Measurements from ENCODE around the gene PGP.
A peak's percentile ranks its signal among the peaks of the same experiment; 100 is the strongest.

The PGP gene

DNA sequence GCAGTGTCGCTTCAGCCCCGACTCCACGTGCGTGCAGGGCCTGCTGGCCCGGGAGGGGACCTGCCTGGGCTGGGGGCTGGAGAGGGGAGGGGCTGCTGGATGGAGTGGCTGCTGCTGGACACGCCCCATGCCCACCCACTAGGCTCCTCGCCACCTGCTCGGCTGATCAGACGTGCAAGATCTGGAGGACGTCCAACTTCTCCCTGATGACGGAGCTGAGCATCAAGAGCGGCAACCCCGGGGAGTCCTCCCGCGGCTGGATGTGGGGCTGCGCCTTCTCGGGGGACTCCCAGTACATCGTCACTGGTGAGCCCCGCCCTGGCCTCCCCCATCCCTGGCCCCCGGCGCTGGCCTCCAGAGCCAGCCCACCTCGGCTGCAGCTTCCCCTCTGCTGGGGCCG lies 6.3 kb downstream of the PGP start:
- no peak overlapping the region for H3K27ac ChIP-seq (ENCODE audit: low read depth, low read length)

DNA sequence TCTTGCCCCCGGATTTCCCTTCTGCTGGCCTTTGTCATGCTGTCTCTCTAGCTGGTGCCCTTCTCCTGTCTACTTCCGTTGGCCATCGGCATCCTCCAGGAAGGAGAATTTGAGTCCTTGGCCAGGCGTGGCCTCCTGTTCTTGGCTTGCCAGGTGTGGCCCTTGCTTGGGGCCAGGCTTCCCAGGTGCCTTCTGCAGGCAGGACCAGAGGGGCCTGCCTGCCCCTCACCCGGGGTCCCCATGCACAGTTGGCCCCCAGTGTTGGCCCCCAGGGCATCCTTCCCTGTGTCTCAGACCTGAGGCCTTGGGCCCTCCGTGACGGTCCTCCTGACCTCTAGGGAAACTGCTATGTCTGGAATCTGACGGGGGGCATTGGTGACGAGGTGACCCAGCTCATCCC lies 6.8 kb downstream of the PGP start:
- Histone ChIP-seq H3K23ac (ENCODE audit: low read length) (no peak overlapping the region), H3K56ac (ENCODE audit: low read length) (no peak overlapping the region), H3K36me3 (ENCODE audit: control insufficient read depth, insufficient read depth, low read length) (peaks cover 6% of the 10 kb centered on the region), H3K79me1 (ENCODE audit: low read length) (peaks cover 9% of the 10 kb centered on the region), H3K4me2 (ENCODE audit: low read length) (no peak overlapping the region), H3K27ac (ENCODE audit: low read depth, low read length) (no peak overlapping the region), H3K79me2 (ENCODE audit: control insufficient read depth, insufficient read depth, low read length) (peaks cover 8% of the 10 kb centered on the region), H2BK120ac (ENCODE audit: low read depth, low read length) (no peak overlapping the region), H2BK15ac (replicated peaks; ENCODE audit: low read depth) (no peak overlapping the region), H2AK5ac (ENCODE audit: low read length) (no peak overlapping the region), H4K5ac (ENCODE audit: low read length) (no peak overlapping the region), H3K9ac (ENCODE audit: low read length) (no peak overlapping the region), H2BK5ac (ENCODE audit: low read length) (no peak overlapping the region), H3K4ac (ENCODE audit: low read depth, low read length) (no peak overlapping the region), H3K4me3 (ENCODE audit: low read length) (no peak overlapping the region), H3K27me3 (ENCODE audit: insufficient read depth, low read length, poor library complexity) (no peaks in the 10 kb centered on the region), H4K8ac (ENCODE audit: low read depth, low read length) (no peak overlapping the region), H3K4me1 (ENCODE audit: control insufficient read depth, low read depth, low read length) (peaks cover 2% of the 10 kb centered on the region), H3K18ac (ENCODE audit: low read length) (no peak overlapping the region)
- WGBS (ENCODE audit: extremely low coverage, insufficient coverage, low lambda C conversion rate), result no CpG with 5 or more reads among the region's 9 CpGs
- DNase-seq, result no peak

More for the DNA sequence above, 6.3 kb downstream of the PGP start:
- Histone ChIP-seq H3K79me1 (ENCODE audit: low read length) (peaks cover 12% of the 10 kb centered on the region), H3K36me3 (ENCODE audit: control insufficient read depth, insufficient read depth, low read length) (peaks cover 6% of the 10 kb centered on the region), H2AK5ac (ENCODE audit: low read length) (no peak overlapping the region), H3K79me2 (ENCODE audit: control insufficient read depth, insufficient read depth, low read length) (peaks cover 12% of the 10 kb centered on the region), H4K8ac (ENCODE audit: low read depth, low read length) (no peak overlapping the region), H2BK15ac (replicated peaks; ENCODE audit: low read depth) (no peak overlapping the region), H3K4me1 (ENCODE audit: control insufficient read depth, low read depth, low read length) (peaks cover 3% of the 10 kb centered on the region), H3K56ac (ENCODE audit: low read length) (no peak overlapping the region), H3K27me3 (ENCODE audit: insufficient read depth, low read length, poor library complexity) (no peaks in the 10 kb centered on the region), H3K9ac (ENCODE audit: low read length) (no peak overlapping the region), H4K5ac (ENCODE audit: low read length) (no peak overlapping the region), H3K4me2 (ENCODE audit: low read length) (no peak overlapping the region), H3K23ac (ENCODE audit: low read length) (no peak overlapping the region), H2BK5ac (ENCODE audit: low read length) (no peak overlapping the region), H3K18ac (ENCODE audit: low read length) (no peak overlapping the region), H3K4ac (ENCODE audit: low read depth, low read length) (no peak overlapping the region), H3K4me3 (ENCODE audit: low read length) (no peak overlapping the region), H2BK120ac (ENCODE audit: low read depth, low read length) (no peak overlapping the region)
- WGBS (ENCODE audit: extremely low coverage, insufficient coverage, low lambda C conversion rate), result no CpG with 5 or more reads among the region's 23 CpGs
- DNase-seq, result no peak

DNA sequence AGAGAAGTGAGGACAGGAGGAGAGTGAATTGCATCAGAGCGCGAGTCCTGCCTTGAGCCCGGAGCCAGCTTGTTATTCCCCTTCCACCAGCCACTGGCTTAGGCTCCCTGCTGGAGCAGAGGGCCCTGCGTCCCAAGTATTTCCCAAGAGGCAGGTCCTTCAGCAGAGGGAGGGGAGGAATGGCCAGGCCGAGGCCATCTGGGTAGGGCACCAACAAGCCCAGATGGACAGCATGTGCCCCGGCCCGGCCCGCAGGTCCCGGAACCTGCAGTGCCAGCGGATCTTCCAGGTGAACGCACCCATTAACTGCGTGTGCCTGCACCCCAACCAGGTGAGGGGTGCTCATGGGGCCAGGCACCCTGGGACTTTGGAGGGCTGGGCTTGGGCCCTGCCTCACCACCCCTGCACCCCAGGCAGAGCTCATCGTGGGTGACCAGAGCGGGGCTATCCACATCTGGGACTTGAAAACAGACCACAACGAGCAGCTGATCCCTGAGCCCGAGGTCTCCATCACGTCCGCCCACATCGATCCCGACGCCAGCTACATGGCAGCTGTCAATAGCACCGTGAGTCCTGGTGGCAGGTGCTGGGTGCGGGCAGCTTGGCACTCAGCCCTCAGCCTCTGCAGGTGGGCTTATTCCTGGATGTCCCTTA lies 7.7 kb downstream of the PGP start:
- H3K23ac ChIP-seq (ENCODE audit: low read length), result no peak overlapping the region
- H2BK15ac ChIP-seq (replicated peaks; ENCODE audit: low read depth), result no peak overlapping the region
- no peak overlapping the region for H4K8ac ChIP-seq (ENCODE audit: low read depth, low read length)
- H3K79me1 ChIP-seq (ENCODE audit: low read length), result peaks cover 3% of the 10 kb centered on the region
- H3K4me3 ChIP-seq (ENCODE audit: low read length), result no peak overlapping the region
- H2BK120ac ChIP-seq (ENCODE audit: low read depth, low read length), result no peak overlapping the region
- no peak overlapping the region for H3K18ac ChIP-seq (ENCODE audit: low read length)
- no peak overlapping the region for H4K5ac ChIP-seq (ENCODE audit: low read length)
- H3K56ac ChIP-seq (ENCODE audit: low read length), result no peak overlapping the region
- no peak overlapping the region for H3K9ac ChIP-seq (ENCODE audit: low read length)
- WGBS (ENCODE audit: extremely low coverage, insufficient coverage, low lambda C conversion rate), result no CpG with 5 or more reads among the region's 23 CpGs
- H3K4me2 ChIP-seq (ENCODE audit: low read length), result no peak overlapping the region
- peak; percentile 39 for DNase-seq
- H3K4me1 ChIP-seq (ENCODE audit: control insufficient read depth, low read depth, low read length), result no peaks in the 10 kb centered on the region
- H2BK5ac ChIP-seq (ENCODE audit: low read length), result no peak overlapping the region
- H3K36me3 ChIP-seq (ENCODE audit: control insufficient read depth, insufficient read depth, low read length), result peaks cover 3% of the 10 kb centered on the region
- no peak overlapping the region for H2AK5ac ChIP-seq (ENCODE audit: low read length)
- no peak overlapping the region for H3K27ac ChIP-seq (ENCODE audit: low read depth, low read length)
- no peaks in the 10 kb centered on the region for H3K27me3 ChIP-seq (ENCODE audit: insufficient read depth, low read length, poor library complexity)
- no peak overlapping the region for H3K4ac ChIP-seq (ENCODE audit: low read depth, low read length)
- no peaks in the 10 kb centered on the region for H3K79me2 ChIP-seq (ENCODE audit: control insufficient read depth, insufficient read depth, low read length)

GRCh38 chr16:2206420-2206779 lies 8.2 kb downstream of the PGP start:
- Histone ChIP-seq H2AK5ac (ENCODE audit: low read length) (no peak overlapping the region), H3K79me1 (ENCODE audit: low read length) (peaks cover 3% of the 10 kb centered on the region), H3K4me1 (ENCODE audit: control insufficient read depth, low read depth, low read length) (no peaks in the 10 kb centered on the region), H3K56ac (ENCODE audit: low read length) (peak overlapping the region; percentile 100), H3K4me2 (ENCODE audit: low read length) (peak overlapping the region; percentile 92), H3K36me3 (ENCODE audit: control insufficient read depth, insufficient read depth, low read length) (peaks cover 3% of the 10 kb centered on the region), H3K9ac (ENCODE audit: low read length) (peak overlapping the region; percentile 91), H3K4me3 (ENCODE audit: low read length) (no peak overlapping the region), H3K27me3 (ENCODE audit: insufficient read depth, low read length, poor library complexity) (no peaks in the 10 kb centered on the region), H2BK15ac (replicated peaks; ENCODE audit: low read depth) (no peak overlapping the region), H3K79me2 (ENCODE audit: control insufficient read depth, insufficient read depth, low read length) (no peaks in the 10 kb centered on the region), H3K23ac (ENCODE audit: low read length) (no peak overlapping the region), H3K27ac (ENCODE audit: low read depth, low read length) (no peak overlapping the region), H4K8ac (ENCODE audit: low read depth, low read length) (no peak overlapping the region), H4K5ac (ENCODE audit: low read length) (no peak overlapping the region), H3K4ac (ENCODE audit: low read depth, low read length) (no peak overlapping the region), H2BK120ac (ENCODE audit: low read depth, low read length) (no peak overlapping the region), H3K18ac (ENCODE audit: low read length) (no peak overlapping the region), H2BK5ac (ENCODE audit: low read length) (no peak overlapping the region)
- WGBS (ENCODE audit: extremely low coverage, insufficient coverage, low lambda C conversion rate), result no CpG with 5 or more reads among the region's 18 CpGs
- no peak for DNase-seq

DNA sequence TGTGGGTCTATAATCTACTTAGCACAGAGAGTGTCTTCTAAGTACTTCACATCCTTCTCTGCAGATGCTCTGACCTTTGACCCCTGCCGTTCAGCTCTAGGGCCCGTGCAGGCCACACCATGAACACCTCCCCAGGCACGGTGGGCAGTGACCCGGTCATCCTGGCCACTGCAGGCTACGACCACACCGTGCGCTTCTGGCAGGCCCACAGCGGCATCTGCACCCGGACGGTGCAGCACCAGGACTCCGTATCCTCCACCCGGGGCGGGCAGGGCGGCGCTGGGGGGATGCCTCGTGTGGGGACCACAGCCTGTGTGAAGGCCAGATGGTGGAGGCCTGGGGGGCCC lies 8.7 kb downstream of the PGP start:
- Histone ChIP-seq H3K4me1 (ENCODE audit: control insufficient read depth, low read depth, low read length) (no peaks in the 10 kb centered on the region), H4K8ac (ENCODE audit: low read depth, low read length) (peak overlapping the region; percentile 30), H3K4ac (ENCODE audit: low read depth, low read length) (no peak overlapping the region), H3K4me3 (ENCODE audit: low read length) (peak overlapping the region; percentile 85), H3K23ac (ENCODE audit: low read length) (no peak overlapping the region), H3K4me2 (ENCODE audit: low read length) (peak overlapping the region; percentile 92), H3K27me3 (ENCODE audit: insufficient read depth, low read length, poor library complexity) (no peaks in the 10 kb centered on the region), H3K9ac (ENCODE audit: low read length) (peak overlapping the region; percentile 91), H3K79me1 (ENCODE audit: low read length) (peaks cover 3% of the 10 kb centered on the region), H2BK15ac (replicated peaks; ENCODE audit: low read depth) (no peak overlapping the region), H3K18ac (ENCODE audit: low read length) (peak overlapping the region; percentile 13), H2AK5ac (ENCODE audit: low read length) (no peak overlapping the region), H3K27ac (ENCODE audit: low read depth, low read length) (peak overlapping the region; percentile 94), H2BK5ac (ENCODE audit: low read length) (no peak overlapping the region), H3K36me3 (ENCODE audit: control insufficient read depth, insufficient read depth, low read length) (peaks cover 3% of the 10 kb centered on the region), H2BK120ac (ENCODE audit: low read depth, low read length) (no peak overlapping the region), H3K79me2 (ENCODE audit: control insufficient read depth, insufficient read depth, low read length) (no peaks in the 10 kb centered on the region), H3K56ac (ENCODE audit: low read length) (peak overlapping the region; percentile 100), H4K5ac (ENCODE audit: low read length) (no peak overlapping the region)
- WGBS (ENCODE audit: extremely low coverage, insufficient coverage, low lambda C conversion rate), result no CpG with 5 or more reads among the region's 16 CpGs
- DNase-seq, result no peak
